Liver (tissue), 3 donors: Measurements from ENCODE around the gene LAGE3.

Source experiments
- EGR1 ChIP-seq, 2 donors: IDR thresholded peaks; 2 replicates each; pipeline ENCODE4 v1.6.1; 2016 to 2018; ENCODE audit warnings: antibody characterized with exemption in 2 of 2, low read depth in 2 of 2
- FOXA1 ChIP-seq: IDR thresholded peaks from 2 replicates; pipeline ENCODE4 v1.6.1; 2016; ENCODE audit warnings: antibody characterized with exemption
- NR2F2 ChIP-seq: IDR thresholded peaks from 2 replicates; pipeline ENCODE4 v1.6.1; 2016; ENCODE audit warnings: antibody characterized with exemption
- TAF1 ChIP-seq: conservative IDR thresholded peaks from 2 replicates; pipeline ENCODE4 v1.6.1; 2016; ENCODE audit warnings: antibody characterized with exemption, mild to moderate bottlenecking
- TF ChIP-seq, protein P1 (sequence below): IDR thresholded peaks from 2 replicates; pipeline ENCODE4 v1.6.1; 2016; ENCODE audit warnings: antibody characterized with exemption, mild to moderate bottlenecking
- TF ChIP-seq, protein P2 (sequence below): fragments of 150-350 bp; IDR thresholded peaks from 2 replicates; pipeline ENCODE4 v1.5.1; 2017; ENCODE audit warnings: improper control_type of control experiment, low read depth, low read length; ENCODE audit not compliant: missing input control
- TF ChIP-seq, protein P3 (sequence below): IDR thresholded peaks from 2 replicates; pipeline ENCODE4 v1.6.1; 2016; ENCODE audit warnings: antibody characterized with exemption
- TF ChIP-seq, protein P4 (sequence below): IDR thresholded peaks from 2 replicates; pipeline ENCODE4 v1.6.1; 2016; ENCODE audit warnings: antibody characterized with exemption
- TF ChIP-seq, protein P5 (sequence below): IDR thresholded peaks from 2 replicates; pipeline ENCODE4 v1.6.1; 2016; ENCODE audit warnings: antibody characterized with exemption
- donor health status: healthy.
- donor health status: healthy.

DNA sequence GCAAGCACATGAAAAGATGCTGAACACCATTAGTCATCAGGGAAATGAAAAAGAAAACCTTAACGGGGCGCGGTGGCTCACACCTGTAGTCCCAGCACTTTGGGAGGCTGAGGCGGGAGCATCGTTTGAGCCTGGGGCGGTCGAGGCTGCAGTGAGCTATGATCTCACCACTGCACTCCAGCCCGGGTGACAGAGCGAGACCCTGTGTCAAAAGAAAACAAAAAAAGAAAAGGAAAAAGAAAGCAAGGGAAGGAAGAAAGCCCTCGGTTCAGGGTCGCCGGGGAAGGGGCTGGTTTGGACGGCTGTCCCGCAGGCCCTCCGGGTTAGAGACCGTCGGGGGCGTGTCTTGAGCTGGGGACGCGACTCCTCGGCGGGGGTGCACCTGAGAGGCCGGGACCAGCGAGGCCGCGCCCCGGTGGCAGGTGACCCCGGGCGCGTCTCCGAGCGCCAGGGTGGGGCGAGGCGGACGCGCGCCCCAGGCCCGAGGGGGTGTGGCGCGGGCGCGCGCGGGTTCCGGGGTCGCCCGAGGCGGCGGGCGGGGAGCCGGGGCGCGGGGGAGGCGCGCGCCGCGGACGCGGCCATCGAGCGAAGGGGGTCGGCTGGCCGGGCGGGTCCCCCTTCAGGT lies 21.5 kb downstream of the LAGE3 start:
- no peak for TF ChIP-seq NR2F2
- TF ChIP-seq, protein P1, sequence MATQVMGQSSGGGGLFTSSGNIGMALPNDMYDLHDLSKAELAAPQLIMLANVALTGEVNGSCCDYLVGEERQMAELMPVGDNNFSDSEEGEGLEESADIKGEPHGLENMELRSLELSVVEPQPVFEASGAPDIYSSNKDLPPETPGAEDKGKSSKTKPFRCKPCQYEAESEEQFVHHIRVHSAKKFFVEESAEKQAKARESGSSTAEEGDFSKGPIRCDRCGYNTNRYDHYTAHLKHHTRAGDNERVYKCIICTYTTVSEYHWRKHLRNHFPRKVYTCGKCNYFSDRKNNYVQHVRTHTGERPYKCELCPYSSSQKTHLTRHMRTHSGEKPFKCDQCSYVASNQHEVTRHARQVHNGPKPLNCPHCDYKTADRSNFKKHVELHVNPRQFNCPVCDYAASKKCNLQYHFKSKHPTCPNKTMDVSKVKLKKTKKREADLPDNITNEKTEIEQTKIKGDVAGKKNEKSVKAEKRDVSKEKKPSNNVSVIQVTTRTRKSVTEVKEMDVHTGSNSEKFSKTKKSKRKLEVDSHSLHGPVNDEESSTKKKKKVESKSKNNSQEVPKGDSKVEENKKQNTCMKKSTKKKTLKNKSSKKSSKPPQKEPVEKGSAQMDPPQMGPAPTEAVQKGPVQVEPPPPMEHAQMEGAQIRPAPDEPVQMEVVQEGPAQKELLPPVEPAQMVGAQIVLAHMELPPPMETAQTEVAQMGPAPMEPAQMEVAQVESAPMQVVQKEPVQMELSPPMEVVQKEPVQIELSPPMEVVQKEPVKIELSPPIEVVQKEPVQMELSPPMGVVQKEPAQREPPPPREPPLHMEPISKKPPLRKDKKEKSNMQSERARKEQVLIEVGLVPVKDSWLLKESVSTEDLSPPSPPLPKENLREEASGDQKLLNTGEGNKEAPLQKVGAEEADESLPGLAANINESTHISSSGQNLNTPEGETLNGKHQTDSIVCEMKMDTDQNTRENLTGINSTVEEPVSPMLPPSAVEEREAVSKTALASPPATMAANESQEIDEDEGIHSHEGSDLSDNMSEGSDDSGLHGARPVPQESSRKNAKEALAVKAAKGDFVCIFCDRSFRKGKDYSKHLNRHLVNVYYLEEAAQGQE: no peak
- TF ChIP-seq, protein P2, sequence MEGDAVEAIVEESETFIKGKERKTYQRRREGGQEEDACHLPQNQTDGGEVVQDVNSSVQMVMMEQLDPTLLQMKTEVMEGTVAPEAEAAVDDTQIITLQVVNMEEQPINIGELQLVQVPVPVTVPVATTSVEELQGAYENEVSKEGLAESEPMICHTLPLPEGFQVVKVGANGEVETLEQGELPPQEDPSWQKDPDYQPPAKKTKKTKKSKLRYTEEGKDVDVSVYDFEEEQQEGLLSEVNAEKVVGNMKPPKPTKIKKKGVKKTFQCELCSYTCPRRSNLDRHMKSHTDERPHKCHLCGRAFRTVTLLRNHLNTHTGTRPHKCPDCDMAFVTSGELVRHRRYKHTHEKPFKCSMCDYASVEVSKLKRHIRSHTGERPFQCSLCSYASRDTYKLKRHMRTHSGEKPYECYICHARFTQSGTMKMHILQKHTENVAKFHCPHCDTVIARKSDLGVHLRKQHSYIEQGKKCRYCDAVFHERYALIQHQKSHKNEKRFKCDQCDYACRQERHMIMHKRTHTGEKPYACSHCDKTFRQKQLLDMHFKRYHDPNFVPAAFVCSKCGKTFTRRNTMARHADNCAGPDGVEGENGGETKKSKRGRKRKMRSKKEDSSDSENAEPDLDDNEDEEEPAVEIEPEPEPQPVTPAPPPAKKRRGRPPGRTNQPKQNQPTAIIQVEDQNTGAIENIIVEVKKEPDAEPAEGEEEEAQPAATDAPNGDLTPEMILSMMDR: no peak
- TF ChIP-seq, protein P3, sequence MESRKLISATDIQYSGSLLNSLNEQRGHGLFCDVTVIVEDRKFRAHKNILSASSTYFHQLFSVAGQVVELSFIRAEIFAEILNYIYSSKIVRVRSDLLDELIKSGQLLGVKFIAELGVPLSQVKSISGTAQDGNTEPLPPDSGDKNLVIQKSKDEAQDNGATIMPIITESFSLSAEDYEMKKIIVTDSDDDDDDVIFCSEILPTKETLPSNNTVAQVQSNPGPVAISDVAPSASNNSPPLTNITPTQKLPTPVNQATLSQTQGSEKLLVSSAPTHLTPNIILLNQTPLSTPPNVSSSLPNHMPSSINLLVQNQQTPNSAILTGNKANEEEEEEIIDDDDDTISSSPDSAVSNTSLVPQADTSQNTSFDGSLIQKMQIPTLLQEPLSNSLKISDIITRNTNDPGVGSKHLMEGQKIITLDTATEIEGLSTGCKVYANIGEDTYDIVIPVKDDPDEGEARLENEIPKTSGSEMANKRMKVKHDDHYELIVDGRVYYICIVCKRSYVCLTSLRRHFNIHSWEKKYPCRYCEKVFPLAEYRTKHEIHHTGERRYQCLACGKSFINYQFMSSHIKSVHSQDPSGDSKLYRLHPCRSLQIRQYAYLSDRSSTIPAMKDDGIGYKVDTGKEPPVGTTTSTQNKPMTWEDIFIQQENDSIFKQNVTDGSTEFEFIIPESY: no peak
- TF ChIP-seq FOXA1: no peak
- no peak for TF ChIP-seq TAF1
- TF ChIP-seq, protein P4, sequence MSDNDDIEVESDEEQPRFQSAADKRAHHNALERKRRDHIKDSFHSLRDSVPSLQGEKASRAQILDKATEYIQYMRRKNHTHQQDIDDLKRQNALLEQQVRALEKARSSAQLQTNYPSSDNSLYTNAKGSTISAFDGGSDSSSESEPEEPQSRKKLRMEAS: no peak
- TF ChIP-seq EGR1 (IDR thresholded peaks at IDR 0.05; ENCODE audit: low read depth in 2 of 2): no peak
- TF ChIP-seq, protein P5, sequence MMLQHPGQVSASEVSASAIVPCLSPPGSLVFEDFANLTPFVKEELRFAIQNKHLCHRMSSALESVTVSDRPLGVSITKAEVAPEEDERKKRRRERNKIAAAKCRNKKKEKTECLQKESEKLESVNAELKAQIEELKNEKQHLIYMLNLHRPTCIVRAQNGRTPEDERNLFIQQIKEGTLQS: no peak
